ENCODE results near the gene ALAS1. TPM values are rescaled to one million over a fixed set of nuclear protein-coding genes. Genes with fewer than 3 reads are reported as not detected.

The ALAS1 gene
- total and polyA plus RNA-seq, 12 donors = 64.9 to 3,700 (median 650) TPM

DNA sequence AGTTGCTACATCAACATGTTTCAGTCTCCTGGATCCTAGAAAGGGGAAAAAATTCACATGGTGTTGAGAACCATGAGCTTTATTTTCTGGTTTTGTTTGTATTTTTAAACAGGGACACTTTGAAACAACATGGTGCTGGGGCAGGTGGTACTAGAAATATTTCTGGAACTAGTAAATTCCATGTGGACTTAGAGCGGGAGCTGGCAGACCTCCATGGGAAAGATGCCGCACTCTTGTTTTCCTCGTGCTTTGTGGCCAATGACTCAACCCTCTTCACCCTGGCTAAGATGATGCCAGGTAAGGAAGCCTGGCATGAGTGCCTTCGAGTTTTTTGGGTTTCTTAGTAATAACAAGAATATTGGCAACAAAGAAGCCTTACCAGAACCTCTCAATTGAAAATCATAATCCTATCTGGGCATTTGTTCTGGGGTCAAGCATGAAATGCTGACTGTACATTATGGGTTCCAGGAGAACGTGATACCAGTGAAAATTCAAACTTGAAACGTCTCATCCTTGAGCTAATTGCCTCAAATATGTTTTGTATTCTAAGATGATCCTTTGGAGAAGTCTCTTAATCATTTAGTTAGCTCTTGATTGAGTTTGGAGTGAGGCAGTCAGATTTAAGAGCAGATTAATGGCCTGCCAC, 7.9 kb downstream of the ALAS1 start:
- intact Hi-C loops (cut with DNase I) = no loop called here
- Histone ChIP-seq H3K27me3 (no peaks in the 10 kb centered on the region), H3K4me1 (replicated peaks in 1 of 2) (peaks cover 24 to 84% of the 10 kb centered on the region in 2 donors), H3K4me3 (no peak overlapping the region), H3K36me3 (replicated peaks in 1 of 2) (peaks cover 0 to 100% of the 10 kb centered on the region in 2 donors), H3K9me3 (replicated peaks in 1 of 3) (no peaks in the 10 kb centered on the region), H3K27ac (peak overlapping the region in 3 of 5 donors; percentile 4 to 80 (median 53))
- TF ChIP-seq, protein P1, sequence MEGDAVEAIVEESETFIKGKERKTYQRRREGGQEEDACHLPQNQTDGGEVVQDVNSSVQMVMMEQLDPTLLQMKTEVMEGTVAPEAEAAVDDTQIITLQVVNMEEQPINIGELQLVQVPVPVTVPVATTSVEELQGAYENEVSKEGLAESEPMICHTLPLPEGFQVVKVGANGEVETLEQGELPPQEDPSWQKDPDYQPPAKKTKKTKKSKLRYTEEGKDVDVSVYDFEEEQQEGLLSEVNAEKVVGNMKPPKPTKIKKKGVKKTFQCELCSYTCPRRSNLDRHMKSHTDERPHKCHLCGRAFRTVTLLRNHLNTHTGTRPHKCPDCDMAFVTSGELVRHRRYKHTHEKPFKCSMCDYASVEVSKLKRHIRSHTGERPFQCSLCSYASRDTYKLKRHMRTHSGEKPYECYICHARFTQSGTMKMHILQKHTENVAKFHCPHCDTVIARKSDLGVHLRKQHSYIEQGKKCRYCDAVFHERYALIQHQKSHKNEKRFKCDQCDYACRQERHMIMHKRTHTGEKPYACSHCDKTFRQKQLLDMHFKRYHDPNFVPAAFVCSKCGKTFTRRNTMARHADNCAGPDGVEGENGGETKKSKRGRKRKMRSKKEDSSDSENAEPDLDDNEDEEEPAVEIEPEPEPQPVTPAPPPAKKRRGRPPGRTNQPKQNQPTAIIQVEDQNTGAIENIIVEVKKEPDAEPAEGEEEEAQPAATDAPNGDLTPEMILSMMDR (IDR thresholded peaks at IDR 0.05) = no peak
- no peak for TF ChIP-seq POLR2A (IDR thresholded peaks at IDR 0.05)
- peak in 3 of 7 donors; percentile 59 to 72 (median 70) for DNase-seq
- 52 to 76% (median 58%) methylated on average over 6 of the region's 6 CpGs for WGBS, 4 donors

DNA sequence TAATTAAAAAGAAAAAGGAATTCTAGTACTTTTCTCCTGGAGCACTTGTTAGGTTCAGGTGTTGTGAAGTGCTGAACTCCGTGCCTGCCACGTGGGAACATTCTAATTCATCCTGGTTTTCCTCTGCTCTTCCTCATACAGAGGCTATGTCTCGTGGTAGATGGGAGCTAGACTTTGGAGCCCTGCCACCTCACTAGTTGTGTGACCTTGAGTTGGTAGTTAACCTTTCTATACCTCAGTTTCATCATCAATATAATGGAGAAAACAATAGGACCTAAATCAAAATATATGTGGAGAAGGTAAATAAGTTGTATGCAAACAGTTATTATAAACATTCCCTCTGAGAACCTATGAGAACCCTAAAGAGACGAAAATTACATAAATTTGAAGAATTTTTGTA, 10.6 kb downstream of the ALAS1 start:
- WGBS, 4 donors = 35 to 57% (median 49%) methylated on average over 4 of the region's 4 CpGs
- H3K9me3 ChIP-seq (replicated peaks in 1 of 3) = no peaks in the 10 kb centered on the region
- intact Hi-C loops (cut with DNase I) = no loop called here
- H3K36me3 ChIP-seq (replicated peaks in 1 of 2) = peaks cover 0 to 100% of the 10 kb centered on the region in 2 donors
- H3K4me3 ChIP-seq = no peak overlapping the region
- H3K27me3 ChIP-seq = no peaks in the 10 kb centered on the region
- TF ChIP-seq, protein P1 (IDR thresholded peaks at IDR 0.05) = no peak
- no peak for TF ChIP-seq POLR2A (IDR thresholded peaks at IDR 0.05)
- peaks cover 0 to 66% of the 10 kb centered on the region in 2 donors for H3K4me1 ChIP-seq (replicated peaks in 1 of 2)
- peak overlapping the region in 3 of 5 donors; percentile 30 to 80 (median 36) for H3K27ac ChIP-seq
- DNase-seq = peak in 3 of 7 donors; percentile 63 to 73 (median 65)

DNA sequence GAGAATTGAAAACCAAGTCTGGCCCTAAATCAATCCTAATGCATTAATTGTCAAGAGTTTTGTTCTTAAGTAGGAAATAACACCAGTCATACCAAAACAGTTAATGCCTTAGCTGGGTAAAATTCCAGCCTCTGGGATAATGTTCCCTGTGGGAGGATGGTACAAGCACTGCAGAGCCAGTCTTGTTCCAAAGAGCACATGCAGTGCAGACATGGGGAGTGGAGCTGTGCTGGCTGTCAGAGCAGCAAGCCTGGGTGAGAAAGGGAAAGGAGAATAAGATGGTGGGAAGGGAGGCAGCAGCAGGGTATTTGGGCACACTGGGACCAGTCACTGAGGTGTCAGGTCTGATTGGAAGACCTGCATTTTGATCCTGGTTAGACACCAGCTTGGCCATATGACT, 12.1 kb downstream of the ALAS1 start:
- peaks cover 0 to 53% of the 10 kb centered on the region in 2 donors for H3K4me1 ChIP-seq (replicated peaks in 1 of 2)
- no peaks in the 10 kb centered on the region for H3K9me3 ChIP-seq (replicated peaks in 1 of 3)
- no peaks in the 10 kb centered on the region for H3K27me3 ChIP-seq
- TF ChIP-seq POLR2A (IDR thresholded peaks at IDR 0.05) = no peak
- TF ChIP-seq, protein P1 (IDR thresholded peaks at IDR 0.05) = no peak
- no peak for DNase-seq
- intact Hi-C loops (cut with DNase I) = no loop called here
- no peak overlapping the region for H3K4me3 ChIP-seq
- H3K27ac ChIP-seq = peak overlapping the region in 2 of 5 donors; percentile 62 to 80
- peaks cover 0 to 100% of the 10 kb centered on the region in 2 donors for H3K36me3 ChIP-seq (replicated peaks in 1 of 2)

DNA sequence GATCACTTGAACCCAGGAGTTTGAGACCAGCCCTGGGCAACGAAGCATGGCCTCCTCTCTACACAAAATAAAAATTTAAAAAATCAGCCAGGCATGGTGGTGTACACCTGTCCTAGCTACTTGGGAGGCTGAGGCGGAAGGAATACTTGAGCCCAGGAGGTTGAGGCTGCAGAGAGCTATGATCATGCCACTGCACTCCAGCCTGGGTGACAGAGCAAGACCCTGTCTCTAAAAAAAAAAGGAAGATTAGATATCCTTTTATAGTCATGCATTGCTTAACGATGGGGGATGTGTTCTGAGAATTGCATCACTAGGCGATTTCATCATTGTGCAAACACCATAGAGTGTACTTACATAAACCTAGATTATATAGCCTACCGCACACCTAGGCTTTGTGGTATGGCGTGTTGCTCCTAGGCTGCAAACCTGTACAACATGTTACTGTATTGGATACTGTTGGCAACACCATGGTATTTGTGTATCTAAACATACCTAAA, 12.6 kb downstream of the ALAS1 start:
- intact Hi-C loops (cut with DNase I) = no loop called here
- H3K9me3 ChIP-seq (replicated peaks in 1 of 3) = no peaks in the 10 kb centered on the region
- H3K27ac ChIP-seq = peak overlapping the region in 2 of 5 donors; percentile 62 to 80
- WGBS, 4 donors = 62 to 75% (median 70%) methylated on average over 6 of the region's 6 CpGs
- no peak overlapping the region for H3K4me3 ChIP-seq
- peaks cover 0 to 47% of the 10 kb centered on the region in 2 donors for H3K4me1 ChIP-seq (replicated peaks in 1 of 2)
- H3K36me3 ChIP-seq (replicated peaks in 1 of 2) = peaks cover 0 to 100% of the 10 kb centered on the region in 2 donors
- DNase-seq = no peak
- H3K27me3 ChIP-seq = no peaks in the 10 kb centered on the region
- TF ChIP-seq POLR2A (IDR thresholded peaks at IDR 0.05) = peak in 1 of 2 donors; percentile 18
- TF ChIP-seq, protein P1 (IDR thresholded peaks at IDR 0.05) = no peak

Measured in adrenal gland (tissue), 12 donors.